Neutrophil (primary cell): ENCODE measurements around the gene MITF.

Source experiments
- H3K27ac ChIP-seq: fragments of 200-600 bp; sonication (generic); 2 replicates; pipeline ENCODE4 v1.5.1; 2016; ENCODE audit warnings: mild to moderate bottlenecking, moderate library complexity
- H3K27me3 ChIP-seq: fragments of 200-600 bp; sonication (generic); 2 replicates; pipeline ENCODE4 v1.6.0; 2016; ENCODE audit warnings: mild to moderate bottlenecking
- H3K36me3 ChIP-seq: fragments of 200-600 bp; sonication (generic); 2 replicates; pipeline ENCODE4 v1.5.1; 2017
- H3K4me1 ChIP-seq, 2 experiments: fragments of 200-600 bp in 1 of 2; sonication (generic) in 1 of 2; 1 replicate in 1 of 2; 2 replicates in 1 of 2; pipeline versions ENCODE4 v1.5.1 to v1.6.1; 2013 to 2016; ENCODE audit warnings: low read depth in 1 of 2, low read length in 1 of 2, mild to moderate bottlenecking in 1 of 2, moderate library complexity in 1 of 2; ENCODE audit not compliant: control insufficient read depth in 1 of 2, insufficient read depth in 1 of 2
- H3K4me3 ChIP-seq, 2 experiments: fragments of 200-600 bp in 1 of 2; sonication (generic) in 1 of 2; 1 replicate in 1 of 2; 2 replicates in 1 of 2; pipeline ENCODE4 v1.5.1; 2013 to 2016; ENCODE audit warnings: low read depth in 1 of 2, low read length in 1 of 2, mild to moderate bottlenecking in 1 of 2, moderate library complexity in 1 of 2
- H3K9me3 ChIP-seq: fragments of 200-600 bp; sonication (generic); 2 replicates; pipeline ENCODE4 v1.5.1; 2016
- TF ChIP-seq, protein P1 (sequence below): fragments of 200-600 bp; sonication (generic); IDR thresholded peaks from 2 replicates; pipeline ENCODE4 v1.5.1; 2016; ENCODE audit warnings: antibody characterized with exemption

MITF gene

DNA sequence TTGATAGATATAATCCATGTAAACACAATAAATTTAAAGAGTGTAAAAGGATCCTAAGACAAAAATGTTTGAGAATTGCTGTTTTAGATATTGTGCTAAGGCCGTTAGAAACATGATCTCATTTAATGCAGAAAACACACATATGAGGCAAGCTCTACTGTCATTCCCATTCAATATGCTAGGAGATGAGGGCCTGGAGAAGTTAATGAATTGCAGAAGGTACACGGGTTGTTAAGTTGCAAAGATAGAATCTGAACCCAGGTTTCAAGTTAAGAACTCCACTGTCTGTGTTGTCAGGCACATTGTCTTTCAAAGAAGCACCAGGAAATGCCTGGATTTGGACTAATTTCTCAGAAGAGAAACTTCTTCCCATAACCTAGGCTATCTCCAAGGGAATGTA is 195.1 kb downstream of the MITF start:
- TF ChIP-seq, protein P1, sequence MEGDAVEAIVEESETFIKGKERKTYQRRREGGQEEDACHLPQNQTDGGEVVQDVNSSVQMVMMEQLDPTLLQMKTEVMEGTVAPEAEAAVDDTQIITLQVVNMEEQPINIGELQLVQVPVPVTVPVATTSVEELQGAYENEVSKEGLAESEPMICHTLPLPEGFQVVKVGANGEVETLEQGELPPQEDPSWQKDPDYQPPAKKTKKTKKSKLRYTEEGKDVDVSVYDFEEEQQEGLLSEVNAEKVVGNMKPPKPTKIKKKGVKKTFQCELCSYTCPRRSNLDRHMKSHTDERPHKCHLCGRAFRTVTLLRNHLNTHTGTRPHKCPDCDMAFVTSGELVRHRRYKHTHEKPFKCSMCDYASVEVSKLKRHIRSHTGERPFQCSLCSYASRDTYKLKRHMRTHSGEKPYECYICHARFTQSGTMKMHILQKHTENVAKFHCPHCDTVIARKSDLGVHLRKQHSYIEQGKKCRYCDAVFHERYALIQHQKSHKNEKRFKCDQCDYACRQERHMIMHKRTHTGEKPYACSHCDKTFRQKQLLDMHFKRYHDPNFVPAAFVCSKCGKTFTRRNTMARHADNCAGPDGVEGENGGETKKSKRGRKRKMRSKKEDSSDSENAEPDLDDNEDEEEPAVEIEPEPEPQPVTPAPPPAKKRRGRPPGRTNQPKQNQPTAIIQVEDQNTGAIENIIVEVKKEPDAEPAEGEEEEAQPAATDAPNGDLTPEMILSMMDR = no peak
- Histone ChIP-seq H3K4me3 (no peak overlapping the region), H3K27me3 (no peaks in the 10 kb centered on the region), H3K27ac (no peak overlapping the region), H3K36me3 (no peaks in the 10 kb centered on the region), H3K4me1 (no peaks in the 10 kb centered on the region), H3K9me3 (no peaks in the 10 kb centered on the region)

DNA sequence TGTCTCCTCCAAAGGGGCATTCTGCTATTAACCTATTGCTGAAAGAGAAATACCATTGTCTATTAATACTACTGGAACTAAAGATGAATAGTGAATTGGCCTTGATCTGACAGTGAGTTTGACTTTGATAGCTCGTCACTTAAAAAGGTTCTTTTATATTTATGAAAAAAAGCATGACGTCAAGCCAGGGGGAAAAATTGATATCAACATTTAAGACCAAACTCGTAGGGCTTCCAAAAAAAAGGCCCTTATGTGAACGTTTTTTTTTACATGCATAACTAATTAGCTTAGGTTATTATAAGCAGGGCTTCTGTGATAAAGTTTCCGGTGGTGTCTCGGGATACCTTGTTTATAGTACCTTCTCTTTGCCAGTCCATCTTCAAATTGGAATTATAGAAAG is 197.0 kb downstream of the MITF start:
- H3K9me3 ChIP-seq = no peaks in the 10 kb centered on the region
- H3K4me3 ChIP-seq = no peak overlapping the region
- no peak overlapping the region for H3K27ac ChIP-seq
- H3K4me1 ChIP-seq = no peaks in the 10 kb centered on the region
- no peaks in the 10 kb centered on the region for H3K27me3 ChIP-seq
- TF ChIP-seq, protein P1 = no peak
- H3K36me3 ChIP-seq = no peaks in the 10 kb centered on the region

DNA sequence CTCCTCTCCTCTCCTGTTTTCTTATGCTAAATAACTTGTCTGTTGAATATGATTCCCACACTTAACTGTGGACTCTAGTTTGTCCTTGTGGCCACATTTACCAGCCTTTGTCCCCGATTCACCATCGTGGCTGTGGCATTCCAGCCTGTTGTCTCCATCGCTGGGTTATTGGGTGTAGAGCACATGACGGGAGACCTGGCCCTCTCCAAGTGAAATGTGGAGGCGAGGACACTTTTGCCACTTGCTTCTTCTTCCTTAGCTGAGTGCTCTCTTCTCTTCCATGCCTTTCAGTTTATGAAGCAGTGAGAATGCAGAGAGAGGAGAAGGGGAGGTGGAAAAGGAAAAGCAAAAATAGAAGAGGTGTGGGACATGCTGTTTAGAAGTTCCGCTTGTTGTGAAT is 198.8 kb downstream of the MITF start:
- Histone ChIP-seq H3K9me3 (no peaks in the 10 kb centered on the region), H3K36me3 (no peaks in the 10 kb centered on the region), H3K4me3 (no peak overlapping the region), H3K27ac (no peak overlapping the region), H3K27me3 (no peaks in the 10 kb centered on the region), H3K4me1 (no peaks in the 10 kb centered on the region)
- TF ChIP-seq, protein P1 = no peak

DNA sequence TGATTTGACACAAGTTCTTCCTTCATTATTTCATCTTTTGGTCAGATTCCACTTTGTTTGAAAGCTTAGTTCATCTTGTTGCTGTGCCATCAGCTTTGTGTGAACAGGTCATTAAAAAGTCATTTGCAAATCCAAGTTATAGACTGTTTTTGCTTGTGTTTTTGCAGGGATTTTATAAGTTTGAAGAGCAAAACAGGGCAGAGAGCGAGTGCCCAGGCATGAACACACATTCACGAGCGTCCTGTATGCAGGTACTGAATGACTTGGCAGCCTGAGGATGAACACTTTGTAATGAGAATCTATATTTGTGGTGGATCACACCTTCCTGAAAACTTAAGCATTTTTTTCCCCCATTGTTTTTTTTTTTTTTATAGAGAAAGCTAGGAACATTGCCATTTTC is 199.7 kb downstream of the MITF start:
- Histone ChIP-seq H3K27me3 (no peaks in the 10 kb centered on the region), H3K36me3 (no peaks in the 10 kb centered on the region), H3K4me1 (no peaks in the 10 kb centered on the region), H3K27ac (no peak overlapping the region), H3K4me3 (no peak overlapping the region), H3K9me3 (no peaks in the 10 kb centered on the region)
- TF ChIP-seq, protein P1 = no peak

DNA sequence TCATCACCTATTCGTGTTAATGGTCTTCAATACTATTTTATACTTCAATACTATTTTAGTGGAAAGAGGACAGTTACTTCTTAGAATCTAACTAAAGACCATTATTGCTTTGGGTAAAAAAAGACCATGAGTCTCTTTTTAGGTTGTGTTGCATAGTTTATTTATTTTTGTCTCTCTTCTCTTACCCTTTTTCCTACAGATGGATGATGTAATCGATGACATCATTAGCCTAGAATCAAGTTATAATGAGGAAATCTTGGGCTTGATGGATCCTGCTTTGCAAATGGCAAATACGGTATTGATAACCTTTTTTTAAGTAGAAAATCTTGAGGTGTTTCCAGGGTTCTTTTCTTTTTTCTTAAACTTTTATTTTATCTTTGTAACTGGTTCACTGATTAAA is 201.8 kb downstream of the MITF start:
- Histone ChIP-seq H3K27me3 (no peaks in the 10 kb centered on the region), H3K4me3 (no peak overlapping the region), H3K36me3 (no peaks in the 10 kb centered on the region), H3K4me1 (no peaks in the 10 kb centered on the region), H3K9me3 (no peaks in the 10 kb centered on the region), H3K27ac (no peak overlapping the region)
- TF ChIP-seq, protein P1 = no peak
